Measurements from ENCODE around the gene FGF14. TPM values are rescaled to one million over a fixed set of nuclear protein-coding genes. Genes with fewer than 3 reads are reported as not detected.

The FGF14 gene
- total RNA-seq, 4 donors from 2014 or later = under 0.01 to 2.4 (median 0.99) TPM

DNA sequence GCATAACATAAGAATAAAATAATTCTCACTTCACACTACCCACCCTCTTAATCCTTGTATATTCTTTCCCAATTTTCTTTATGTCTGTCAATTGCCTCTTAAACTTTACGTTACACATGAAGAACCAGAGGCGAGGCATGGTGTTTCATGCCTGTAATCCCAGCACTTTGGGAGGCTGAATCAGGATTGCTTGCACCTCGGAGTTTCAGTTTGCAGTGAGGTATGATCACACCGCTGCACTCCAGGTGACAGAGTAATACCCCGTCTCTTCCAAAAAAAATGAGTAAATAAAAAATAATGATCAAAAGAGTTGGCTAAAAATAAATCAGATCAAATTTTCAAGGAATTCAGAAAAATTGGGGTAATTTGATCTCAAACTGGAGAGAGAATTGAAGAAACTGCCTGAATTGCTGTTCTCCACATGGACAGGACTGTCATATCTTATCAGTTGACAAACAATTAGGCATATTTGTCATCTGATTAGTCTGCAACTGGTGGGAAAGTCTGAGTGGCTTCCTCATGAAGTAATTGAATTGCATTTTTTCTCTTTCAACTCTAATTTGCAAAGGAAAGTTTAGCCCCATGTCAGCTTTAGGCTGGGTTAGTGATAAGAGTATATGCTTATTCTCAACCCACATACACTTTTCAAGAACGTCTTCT, 646.5 kb downstream of the FGF14 start:
- in situ Hi-C loops (cut with MboI; ENCODE audit: low pct_ligation_motif_present in 1 of 4, low pct_unique_long_range_greater_than_20kb in 1 of 4, low sequenced_read_pairs in 3 of 4) = loop anchor here in 3 of 4 donors (5.0 to 25.0 kb wide), 3 partner anchors 233 to 253 kb away; no protein-coding TSS in a partner anchor
- WGBS, 2 donors (ENCODE audit: low coverage in 1 of 2) = 79% methylated on average over 6 of the region's 6 CpGs
- intact Hi-C loops (cut with DNase I; ENCODE audit: low total_unique reads) = no loop called here

DNA sequence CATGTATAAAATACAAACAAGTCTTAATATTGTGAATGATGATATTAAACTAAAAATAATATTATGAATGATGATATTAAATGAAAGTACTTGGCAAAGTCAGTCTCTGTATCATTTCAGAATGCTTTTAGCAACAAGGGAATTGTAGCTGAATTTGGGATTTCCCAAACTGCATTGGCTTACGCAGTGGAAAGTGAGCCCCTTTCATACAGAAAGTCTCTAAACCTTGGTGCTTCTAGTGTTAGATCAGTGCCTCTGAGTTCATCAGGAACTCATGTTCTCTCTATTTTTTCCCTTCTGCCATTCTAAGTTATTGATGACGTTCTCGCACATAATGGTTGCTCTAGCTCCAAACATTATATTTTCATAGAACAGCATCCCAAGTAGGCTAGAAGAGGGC, 649.4 kb downstream of the FGF14 start:
- WGBS, 2 donors (ENCODE audit: low coverage in 1 of 2) = 76 to 87% methylated on average over 3 of the region's 3 CpGs
- H3K4me3 ChIP-seq = no peak overlapping the region
- H3K36me3 ChIP-seq = no peaks in the 10 kb centered on the region
- TF ChIP-seq POLR2A (IDR thresholded peaks at IDR 0.05) (no peak), EP300 (IDR thresholded peaks at IDR 0.05; ENCODE audit: low read depth) (no peak), POLR2AphosphoS5 (IDR thresholded peaks at IDR 0.05) (no peak)
- TF ChIP-seq, protein P1, sequence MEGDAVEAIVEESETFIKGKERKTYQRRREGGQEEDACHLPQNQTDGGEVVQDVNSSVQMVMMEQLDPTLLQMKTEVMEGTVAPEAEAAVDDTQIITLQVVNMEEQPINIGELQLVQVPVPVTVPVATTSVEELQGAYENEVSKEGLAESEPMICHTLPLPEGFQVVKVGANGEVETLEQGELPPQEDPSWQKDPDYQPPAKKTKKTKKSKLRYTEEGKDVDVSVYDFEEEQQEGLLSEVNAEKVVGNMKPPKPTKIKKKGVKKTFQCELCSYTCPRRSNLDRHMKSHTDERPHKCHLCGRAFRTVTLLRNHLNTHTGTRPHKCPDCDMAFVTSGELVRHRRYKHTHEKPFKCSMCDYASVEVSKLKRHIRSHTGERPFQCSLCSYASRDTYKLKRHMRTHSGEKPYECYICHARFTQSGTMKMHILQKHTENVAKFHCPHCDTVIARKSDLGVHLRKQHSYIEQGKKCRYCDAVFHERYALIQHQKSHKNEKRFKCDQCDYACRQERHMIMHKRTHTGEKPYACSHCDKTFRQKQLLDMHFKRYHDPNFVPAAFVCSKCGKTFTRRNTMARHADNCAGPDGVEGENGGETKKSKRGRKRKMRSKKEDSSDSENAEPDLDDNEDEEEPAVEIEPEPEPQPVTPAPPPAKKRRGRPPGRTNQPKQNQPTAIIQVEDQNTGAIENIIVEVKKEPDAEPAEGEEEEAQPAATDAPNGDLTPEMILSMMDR (IDR thresholded peaks at IDR 0.05) = no peak
- intact Hi-C loops (cut with DNase I; ENCODE audit: low total_unique reads) (no loop called here), in situ Hi-C loops (cut with MboI; ENCODE audit: low pct_ligation_motif_present in 1 of 4, low pct_unique_long_range_greater_than_20kb in 1 of 4, low sequenced_read_pairs in 3 of 4) (loop anchor here in 1 of 4 donors (25.0 kb wide), 1 partner anchor 240 kb away; no protein-coding TSS in a partner anchor)
- no peak for DNase-seq
- no peaks in the 10 kb centered on the region for H3K27me3 ChIP-seq
- H3K27ac ChIP-seq = no peak overlapping the region
- H3K4me1 ChIP-seq = no peaks in the 10 kb centered on the region
- H3K9me3 ChIP-seq = no peaks in the 10 kb centered on the region

More for the DNA sequence above, 646.5 kb downstream of the FGF14 start:
- H3K4me1 ChIP-seq = no peaks in the 10 kb centered on the region
- no peak overlapping the region for H3K4me3 ChIP-seq
- no peak for TF ChIP-seq EP300 (IDR thresholded peaks at IDR 0.05; ENCODE audit: low read depth)
- no peak for TF ChIP-seq POLR2A (IDR thresholded peaks at IDR 0.05)
- TF ChIP-seq, protein P1 (IDR thresholded peaks at IDR 0.05) = no peak
- TF ChIP-seq POLR2AphosphoS5 (IDR thresholded peaks at IDR 0.05) = no peak
- H3K36me3 ChIP-seq = no peaks in the 10 kb centered on the region
- H3K27me3 ChIP-seq = no peaks in the 10 kb centered on the region
- H3K27ac ChIP-seq = no peak overlapping the region
- DNase-seq = no peak
- H3K9me3 ChIP-seq = no peaks in the 10 kb centered on the region

DNA sequence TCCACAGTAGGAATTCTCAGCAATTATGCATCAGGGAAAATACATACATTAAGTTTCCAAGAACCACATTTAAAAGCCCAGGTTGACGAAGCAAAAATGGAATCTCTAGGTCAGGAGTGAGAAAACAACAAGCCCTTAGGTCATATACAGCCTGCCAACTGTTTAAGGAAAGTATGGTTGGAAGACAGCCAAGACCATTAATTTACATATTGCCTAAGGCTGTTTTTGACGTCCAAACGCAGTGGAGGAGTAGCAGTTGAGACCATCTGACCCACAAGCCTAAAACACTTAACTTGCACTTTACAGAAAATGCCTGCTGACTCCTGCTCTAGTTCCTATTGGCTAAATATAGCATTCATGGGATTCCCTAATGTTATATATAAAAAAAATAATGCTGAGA, 650.4 kb downstream of the FGF14 start:
- Histone ChIP-seq H3K36me3 (no peaks in the 10 kb centered on the region), H3K27ac (no peak overlapping the region), H3K9me3 (no peaks in the 10 kb centered on the region), H3K4me3 (no peak overlapping the region), H3K4me1 (no peaks in the 10 kb centered on the region), H3K27me3 (no peaks in the 10 kb centered on the region)
- no peak for DNase-seq
- WGBS, 2 donors (ENCODE audit: low coverage in 1 of 2) = 5 to 14% methylated on average over 2 to 3 of the region's 3 CpGs
- in situ Hi-C loops (cut with MboI; ENCODE audit: low pct_ligation_motif_present in 1 of 4, low pct_unique_long_range_greater_than_20kb in 1 of 4, low sequenced_read_pairs in 3 of 4) (loop anchor here in 1 of 4 donors (25.0 kb wide), 1 partner anchor 239 kb away; no protein-coding TSS in a partner anchor), intact Hi-C loops (cut with DNase I; ENCODE audit: low total_unique reads) (no loop called here)
- TF ChIP-seq, protein P1 (IDR thresholded peaks at IDR 0.05) = no peak
- TF ChIP-seq EP300 (IDR thresholded peaks at IDR 0.05; ENCODE audit: low read depth) = no peak
- TF ChIP-seq POLR2AphosphoS5 (IDR thresholded peaks at IDR 0.05) = no peak
- no peak for TF ChIP-seq POLR2A (IDR thresholded peaks at IDR 0.05)

DNA sequence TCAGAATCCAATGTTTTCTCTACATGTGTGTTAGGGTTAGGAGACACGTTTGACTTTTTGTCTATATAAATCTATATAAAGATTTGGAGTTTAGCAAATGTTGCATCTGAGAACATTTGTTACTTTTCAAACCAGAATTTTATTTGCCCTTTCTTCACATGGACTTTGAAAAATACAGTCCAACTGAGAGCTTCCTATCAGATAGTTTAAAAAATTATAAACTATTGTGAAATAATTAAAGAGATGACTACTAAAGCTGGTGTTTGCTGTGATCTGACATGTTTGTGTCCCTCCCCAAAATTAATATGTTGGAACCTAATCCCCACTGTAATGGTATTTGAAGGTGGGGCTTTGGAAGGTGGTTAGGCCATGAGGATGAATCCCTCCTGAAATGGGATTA, 652.3 kb downstream of the FGF14 start:
- no peaks in the 10 kb centered on the region for H3K4me1 ChIP-seq
- H3K36me3 ChIP-seq = no peaks in the 10 kb centered on the region
- no peak for DNase-seq
- intact Hi-C loops (cut with DNase I; ENCODE audit: low total_unique reads) = no loop called here
- no peaks in the 10 kb centered on the region for H3K9me3 ChIP-seq
- in situ Hi-C loops (cut with MboI; ENCODE audit: low pct_ligation_motif_present in 1 of 4, low pct_unique_long_range_greater_than_20kb in 1 of 4, low sequenced_read_pairs in 3 of 4) = no loop called here
- no peak for TF ChIP-seq POLR2A (IDR thresholded peaks at IDR 0.05)
- TF ChIP-seq, protein P1 (IDR thresholded peaks at IDR 0.05) = no peak
- no peak for TF ChIP-seq POLR2AphosphoS5 (IDR thresholded peaks at IDR 0.05)
- no peak for TF ChIP-seq EP300 (IDR thresholded peaks at IDR 0.05; ENCODE audit: low read depth)
- WGBS, 2 donors (ENCODE audit: low coverage in 1 of 2) = 76 to 81% methylated on average over 1 of the region's 1 CpG
- no peaks in the 10 kb centered on the region for H3K27me3 ChIP-seq
- H3K4me3 ChIP-seq = no peak overlapping the region
- H3K27ac ChIP-seq = no peak overlapping the region
